GM23338 (cell line): Measurements from ENCODE around the gene CDKAL1. TPM values are rescaled to one million over a fixed set of nuclear protein-coding genes. Genes with fewer than 3 reads are reported as not detected.

ENCODE experiments used
- ATAC-seq: fragments of 200-7000 bp; cut with Tn5 transposase; 3 replicates; pipeline ENCODE4 v1.9.1; 2020
- DNase-seq: peaks from one replicate; pipeline ENCODE4 v3.0.0-alpha.2; 2015; ENCODE audit warnings: low spot score
- H2AFZ ChIP-seq: fragments of 200-600 bp; sonication (generic); 2 replicates; pipeline ENCODE4 v1.8.0; 2016; ENCODE audit warnings: antibody characterized with exemption, mild to moderate bottlenecking, moderate library complexity
- H3F3A ChIP-seq: fragments of 200-600 bp; sonication (generic); replicated peaks from 2 replicates; pipeline ENCODE4 v1.8.0; 2017; ENCODE audit warnings: antibody characterized with exemption, mixed run types, low read depth
- H3K27ac ChIP-seq: fragments of 200-600 bp; sonication (generic); 2 replicates; pipeline ENCODE4 v1.6.1; 2016; ENCODE audit warnings: low read depth
- H3K27me3 ChIP-seq: fragments of 200-600 bp; sonication (generic); 2 replicates; pipeline ENCODE4 v1.8.0; 2016; ENCODE audit warnings: mild to moderate bottlenecking, mixed run types, moderate library complexity; ENCODE audit not compliant: insufficient read depth
- H3K36me3 ChIP-seq: fragments of 200-600 bp; sonication (generic); 2 replicates; pipeline ENCODE4 v1.8.0; 2016; ENCODE audit warnings: mild to moderate bottlenecking; ENCODE audit not compliant: insufficient read depth
- H3K4me1 ChIP-seq: fragments of 200-600 bp; sonication (generic); 2 replicates; pipeline ENCODE4 v1.8.0; 2016; ENCODE audit warnings: mild to moderate bottlenecking, moderate library complexity; ENCODE audit not compliant: insufficient read depth
- H3K4me2 ChIP-seq: fragments of 200-600 bp; sonication (generic); 2 replicates; pipeline ENCODE4 v1.7.1; 2017; ENCODE audit warnings: mixed run types
- H3K4me3 ChIP-seq: fragments of 200-600 bp; sonication (generic); 2 replicates; pipeline ENCODE4 v1.6.1; 2016; ENCODE audit warnings: mixed run types
- H3K79me2 ChIP-seq: fragments of 200-600 bp; sonication (generic); replicated peaks from 2 replicates; pipeline ENCODE4 v1.8.0; 2017; ENCODE audit warnings: mild to moderate bottlenecking; ENCODE audit not compliant: insufficient read depth
- H3K9me2 ChIP-seq: fragments of 200-600 bp; sonication (generic); 2 replicates; pipeline ENCODE4 v1.8.0; 2017; ENCODE audit not compliant: insufficient read depth
- H4K20me1 ChIP-seq: fragments of 200-600 bp; sonication (generic); replicated peaks from 2 replicates; pipeline ENCODE4 v1.8.0; 2017; ENCODE audit warnings: mild to moderate bottlenecking; ENCODE audit not compliant: insufficient read depth
- H3K27ac Mint-ChIP-seq: 2 replicates; pipeline ENCODE4 v1.8.0; 2020; ENCODE audit warnings: inconsistent platforms, mild to moderate bottlenecking, moderate library complexity, mixed read lengths
- H3K27me3 Mint-ChIP-seq: 3 replicates; pipeline ENCODE4 v1.8.0; 2022; ENCODE audit warnings: low read depth, mild to moderate bottlenecking, moderate library complexity, mixed read lengths, inconsistent platforms; ENCODE audit not compliant: insufficient read depth, poor library complexity
- H3K36me3 Mint-ChIP-seq: 3 replicates; pipeline ENCODE4 v1.8.0; 2021; ENCODE audit warnings: low read depth, mild to moderate bottlenecking, inconsistent platforms, moderate library complexity, mixed read lengths
- H3K4me1 Mint-ChIP-seq: 3 replicates; pipeline ENCODE4 v1.8.0; 2020; ENCODE audit warnings: mild to moderate bottlenecking, inconsistent platforms, mixed read lengths
- H3K4me3 Mint-ChIP-seq: 3 replicates; pipeline ENCODE4 v1.8.0; 2021; ENCODE audit warnings: moderate library complexity, mild to moderate bottlenecking, inconsistent platforms, mixed read lengths
- H3K9me3 Mint-ChIP-seq: 3 replicates; pipeline ENCODE4 v1.8.0; 2020; ENCODE audit warnings: moderate library complexity, mild to moderate bottlenecking, inconsistent platforms, mixed read lengths
- CREB1 ChIP-seq: fragments of 250-450 bp; sonication (Bioruptor Pico); IDR thresholded peaks from 2 replicates; pipeline ENCODE4 v1.5.0; 2020; ENCODE audit warnings: low read depth, mild to moderate bottlenecking, moderate library complexity
- EZH2 ChIP-seq: fragments of 200-600 bp; sonication (generic); IDR thresholded peaks from one replicate; pipeline ENCODE4 v1.8.0; 2017; ENCODE audit warnings: antibody characterized with exemption, mild to moderate bottlenecking, low read depth; ENCODE audit not compliant: unreplicated experiment
- EZH2phosphoT487 ChIP-seq: fragments of 200-600 bp; sonication (generic); IDR thresholded peaks from one replicate; pipeline ENCODE4 v1.8.1; 2018; ENCODE audit warnings: antibody characterized with exemption; ENCODE audit not compliant: unreplicated experiment
- JUNB ChIP-seq: IDR thresholded peaks from one replicate; pipeline ENCODE4 v1.6.1; 2016; ENCODE audit warnings: antibody characterized with exemption; ENCODE audit not compliant: unreplicated experiment
- NANOG ChIP-seq: IDR thresholded peaks from 2 replicates; pipeline ENCODE4 v1.6.1; 2016; ENCODE audit warnings: antibody characterized with exemption, borderline replicate concordance
- REST ChIP-seq: IDR thresholded peaks from one replicate; pipeline ENCODE4 v1.6.1; 2018; ENCODE audit warnings: antibody characterized with exemption; ENCODE audit not compliant: unreplicated experiment
- ZNF331 ChIP-seq: fragments of 250-450 bp; sonication (Bioruptor Pico); IDR thresholded peaks from 2 replicates; pipeline ENCODE4 v1.5.0; 2020; ENCODE audit warnings: low read depth, mild to moderate bottlenecking, moderate library complexity
- polyA plus RNA-seq: library from polyadenylated mRNA; unstranded; fragments of >200 nt; fragmentation: Nextera tagmentation; extraction: Ambion mirVana; gene quantifications from 2 replicates; pipeline ENCODE4 v1.2.1, GENCODE V29; 2016
- total RNA-seq: library from RNA; depleted of rRNA; stranded (reverse); fragments of >200 nt; shearing (Covaris generic); gene quantifications from 2 replicates; pipeline ENCODE4 v1.2.3, GENCODE V29; 2014

The CDKAL1 gene
- total and polyA plus RNA-seq, 2 experiments from 2014 or later, result 17.8 to 35.0 TPM

GRCh38 chr6:20583444-20583800, 49.2 kb downstream of the CDKAL1 start:
- ATAC-seq, result peak; percentile 28; the same call in 1 of the 3 replicates

GRCh38 chr6:20584100-20584731, 50.0 kb downstream of the CDKAL1 start:
- H3K9me2 ChIP-seq, result no peaks in the 10 kb centered on the region
- no peaks in the 10 kb centered on the region for H3K36me3 ChIP-seq
- H3K4me2 ChIP-seq, result peak overlapping the region; percentile 27
- DNase-seq (no peak), ATAC-seq (peak; percentile 64)
- no peak overlapping the region for H3K4me3 Mint-ChIP-seq
- no peaks in the 10 kb centered on the region for H4K20me1 ChIP-seq
- peaks cover 34% of the 10 kb centered on the region for H3K4me1 Mint-ChIP-seq
- H3K4me1 ChIP-seq, result peaks cover 30% of the 10 kb centered on the region
- H3K36me3 Mint-ChIP-seq, result peaks cover 5% of the 10 kb centered on the region; the same call in 2 of the 3 replicates
- no peak for TF ChIP-seq EZH2phosphoT487
- H3K27me3 Mint-ChIP-seq, result no peaks in the 10 kb centered on the region
- no peaks in the 10 kb centered on the region for H3F3A ChIP-seq
- no peak overlapping the region for H3K27ac Mint-ChIP-seq
- H3K4me3 ChIP-seq, result no peak overlapping the region
- no peak overlapping the region for H3K27ac ChIP-seq
- no peaks in the 10 kb centered on the region for H3K27me3 ChIP-seq
- no peaks in the 10 kb centered on the region; the same call in 1 of the 2 replicates for H3K79me2 ChIP-seq
- no peak overlapping the region for H2AFZ ChIP-seq
- H3K9me3 Mint-ChIP-seq, result no peaks in the 10 kb centered on the region

More at GRCh38 chr6:20583444-20583800, 49.2 kb downstream of the CDKAL1 start:
- no peaks in the 10 kb centered on the region for H3K9me2 ChIP-seq
- H3K27ac ChIP-seq, result peak overlapping the region; percentile 76
- H4K20me1 ChIP-seq, result no peaks in the 10 kb centered on the region
- H3K79me2 ChIP-seq, result no peaks in the 10 kb centered on the region; the same call in 1 of the 2 replicates
- H3K36me3 ChIP-seq, result no peaks in the 10 kb centered on the region
- Mint-ChIP-seq H3K27me3 (no peaks in the 10 kb centered on the region), H3K9me3 (no peaks in the 10 kb centered on the region), H3K4me3 (peak overlapping the region; percentile 42), H3K4me1 (peaks cover 34% of the 10 kb centered on the region), H3K36me3 (peaks cover 5% of the 10 kb centered on the region; the same call in 2 of the 3 replicates), H3K27ac (no peak overlapping the region)
- H3K4me2 ChIP-seq, result peak overlapping the region; percentile 27
- H2AFZ ChIP-seq, result no peak overlapping the region
- no peaks in the 10 kb centered on the region for H3F3A ChIP-seq
- TF ChIP-seq NANOG (peak; percentile 78; the same call in 1 of the 2 replicates), CREB1 (CRISPR knock-in tag) (no peak)
- DNase-seq, result peak; percentile 28
- H3K27me3 ChIP-seq, result no peaks in the 10 kb centered on the region
- H3K4me1 ChIP-seq, result peaks cover 30% of the 10 kb centered on the region
- H3K4me3 ChIP-seq, result peak overlapping the region; percentile 1; the same call in 1 of the 2 replicates

- Histone ChIP-seq H3F3A (no peaks in the 10 kb centered on the region), H3K79me2 (peaks cover 21% of the 10 kb centered on the region), H3K27me3 (no peaks in the 10 kb centered on the region), H3K4me2 (no peak overlapping the region), H3K9me2 (peaks cover 3% of the 10 kb centered on the region; the same call in 1 of the 2 replicates), H3K4me3 (no peak overlapping the region), H2AFZ (no peak overlapping the region), H3K36me3 (peaks cover 3% of the 10 kb centered on the region; the same call in 1 of the 2 replicates), H3K4me1 (peaks cover 9% of the 10 kb centered on the region), H4K20me1 (no peaks in the 10 kb centered on the region), H3K27ac (no peak overlapping the region)
- Mint-ChIP-seq H3K4me3 (no peak overlapping the region), H3K9me3 (peaks cover 12% of the 10 kb centered on the region), H3K27ac (no peak overlapping the region), H3K27me3 (no peaks in the 10 kb centered on the region), H3K36me3 (peaks cover 42% of the 10 kb centered on the region), H3K4me1 (peaks cover 19% of the 10 kb centered on the region)
- DNase-seq, result no peak
- no peak for ATAC-seq
- TF ChIP-seq CREB1 (CRISPR knock-in tag) (no peak), REST (no peak), EZH2 (no peak), EZH2phosphoT487 (no peak), JUNB (no peak), ZNF331 (CRISPR knock-in tag) (no peak), NANOG (no peak)
These were observed 55.0 kb downstream of the CDKAL1 start for GRCh38 chr6:20589266-20589665.
